Activated naive CD4-positive, alpha-beta T cell treated with anti-CD3 and anti-CD28 coated beads, Interleukin-2, amount 50 U/mL, for 24 hours (primary cell): Measurements from ENCODE around the gene TFDP2.
"Not testable (repeated sequence)": the region's sequence is repeated elsewhere in the genome, so short reads cannot be mapped to it uniquely, and the experiment has no call there.

Source experiments
- H3K27ac Mint-ChIP-seq: one replicate; pipeline ENCODE4 v1.8.0; 2021; ENCODE audit warnings: mild to moderate bottlenecking, mixed read lengths
- H3K27me3 Mint-ChIP-seq: one replicate; pipeline ENCODE4 v1.8.0; 2021; ENCODE audit warnings: mixed read lengths
- H3K36me3 Mint-ChIP-seq: one replicate; pipeline ENCODE4 v1.8.0; 2021; ENCODE audit warnings: mixed read lengths
- H3K4me1 Mint-ChIP-seq: one replicate; pipeline ENCODE4 v1.8.0; 2021; ENCODE audit warnings: mixed read lengths
- H3K4me3 Mint-ChIP-seq: one replicate; pipeline ENCODE4 v1.8.0; 2021; ENCODE audit warnings: mild to moderate bottlenecking, mixed read lengths
- H3K9me3 Mint-ChIP-seq: one replicate; pipeline ENCODE4 v1.8.0; 2021; ENCODE audit warnings: mixed read lengths

TFDP2 gene

DNA sequence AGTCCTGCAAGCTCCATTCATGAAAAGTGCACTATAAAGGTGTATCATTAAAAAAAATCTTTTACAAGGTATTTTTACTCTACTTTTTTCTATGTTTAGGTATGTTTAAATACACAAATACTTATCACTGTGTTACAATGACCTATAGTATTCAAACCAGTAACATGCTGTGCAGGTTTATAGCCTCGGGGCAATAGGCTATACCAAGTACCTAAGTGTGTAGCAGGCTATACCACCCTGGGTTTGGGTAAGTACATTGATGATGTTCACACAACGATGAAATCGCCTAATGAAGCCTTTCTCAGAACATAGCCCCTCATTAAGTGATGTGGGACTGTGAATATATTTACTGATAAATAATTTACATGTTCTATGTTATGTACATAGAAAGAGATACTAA, 168.3 kb downstream of the TFDP2 start:
- Mint-ChIP-seq H3K27me3 (no peaks in the 10 kb centered on the region), H3K9me3 (no peaks in the 10 kb centered on the region), H3K27ac (no peak overlapping the region), H3K36me3 (peaks cover 13% of the 10 kb centered on the region), H3K4me1 (no peaks in the 10 kb centered on the region), H3K4me3 (no peak overlapping the region)

DNA sequence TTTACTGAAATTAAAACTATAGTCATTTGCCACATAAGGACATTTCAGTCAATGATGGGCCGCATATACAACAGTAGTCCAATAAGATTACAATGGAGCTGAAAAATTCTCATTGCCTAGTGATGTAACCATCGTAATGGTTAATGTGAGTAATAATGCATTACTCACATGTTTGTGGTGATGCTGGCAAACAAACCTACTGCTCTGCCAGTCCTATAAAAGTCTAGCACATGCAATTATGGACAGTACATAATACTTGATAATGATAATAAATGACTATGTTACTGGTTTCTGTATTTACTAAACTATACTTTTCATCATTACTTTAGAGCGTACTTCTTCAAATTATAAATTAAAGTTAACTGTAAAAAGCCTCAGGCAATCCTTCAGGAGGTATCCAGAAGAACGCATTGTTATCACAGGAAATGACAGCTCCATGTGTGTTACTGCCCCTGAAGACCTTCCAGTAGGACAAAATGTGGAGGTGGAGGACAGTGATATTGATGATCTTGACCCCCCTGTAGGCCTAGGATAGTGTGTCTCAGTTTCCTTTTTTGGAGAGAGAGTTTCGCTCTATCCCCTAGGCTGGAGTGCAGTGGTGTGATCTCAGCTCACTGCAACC, 170.2 kb downstream of the TFDP2 start:
- H3K27ac Mint-ChIP-seq, result no peak overlapping the region
- no peaks in the 10 kb centered on the region for H3K27me3 Mint-ChIP-seq
- H3K4me3 Mint-ChIP-seq, result no peak overlapping the region
- H3K36me3 Mint-ChIP-seq, result peaks cover 10% of the 10 kb centered on the region
- H3K4me1 Mint-ChIP-seq, result no peaks in the 10 kb centered on the region
- H3K9me3 Mint-ChIP-seq, result no peaks in the 10 kb centered on the region

DNA sequence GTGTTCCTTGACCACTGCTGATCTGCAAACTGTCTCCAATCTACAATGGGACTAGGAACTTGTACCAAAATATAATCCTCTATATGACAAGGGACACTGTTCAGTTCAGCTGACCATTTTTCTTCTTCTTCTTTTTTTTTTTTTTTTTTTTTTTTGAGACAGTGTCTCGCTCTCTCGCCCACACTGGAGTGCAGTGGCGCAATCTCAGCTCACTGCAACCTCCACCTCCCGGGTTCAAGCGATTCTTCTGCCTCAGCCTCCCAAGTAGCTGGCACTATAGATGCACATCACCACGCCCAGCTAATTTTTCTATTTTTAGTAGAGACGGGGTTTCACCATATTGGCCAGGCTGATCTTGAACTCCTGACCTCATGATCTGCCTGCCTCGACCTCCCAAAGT, 174.6 kb downstream of the TFDP2 start:
- not testable (repeated sequence) for H3K4me3 Mint-ChIP-seq, H3K9me3 Mint-ChIP-seq, H3K36me3 Mint-ChIP-seq, H3K4me1 Mint-ChIP-seq, H3K27me3 Mint-ChIP-seq, H3K27ac Mint-ChIP-seq

GRCh38 chr3:141972399-141972798, 176.9 kb downstream of the TFDP2 start:
- no peaks in the 10 kb centered on the region for H3K4me1 Mint-ChIP-seq
- no peaks in the 10 kb centered on the region for H3K27me3 Mint-ChIP-seq
- H3K4me3 Mint-ChIP-seq, result no peak overlapping the region
- H3K9me3 Mint-ChIP-seq, result no peaks in the 10 kb centered on the region
- H3K36me3 Mint-ChIP-seq, result peaks cover 7% of the 10 kb centered on the region
- H3K27ac Mint-ChIP-seq, result no peak overlapping the region

DNA sequence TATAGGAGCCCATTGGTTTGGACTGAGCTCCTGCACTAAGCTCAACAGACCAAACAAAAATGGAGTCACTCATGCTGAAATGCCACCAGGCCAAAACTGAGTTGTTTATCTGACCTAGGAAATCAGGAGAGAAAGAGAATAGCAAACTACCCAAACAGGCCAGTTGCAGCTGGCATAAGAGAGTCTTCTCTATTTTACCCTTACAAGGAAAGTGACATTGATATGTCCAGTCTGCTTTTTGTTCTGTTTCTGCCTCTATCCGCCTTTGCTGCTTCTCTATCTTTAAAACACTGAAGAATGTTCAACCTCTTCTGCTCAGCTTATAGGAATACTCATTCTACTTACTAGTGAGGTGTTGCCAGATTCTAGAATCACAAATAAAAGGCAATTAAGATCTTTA, 177.8 kb downstream of the TFDP2 start:
- Mint-ChIP-seq H3K36me3 (peaks cover 7% of the 10 kb centered on the region), H3K9me3 (no peaks in the 10 kb centered on the region), H3K4me3 (no peak overlapping the region), H3K27ac (no peak overlapping the region), H3K27me3 (no peaks in the 10 kb centered on the region), H3K4me1 (no peaks in the 10 kb centered on the region)

DNA sequence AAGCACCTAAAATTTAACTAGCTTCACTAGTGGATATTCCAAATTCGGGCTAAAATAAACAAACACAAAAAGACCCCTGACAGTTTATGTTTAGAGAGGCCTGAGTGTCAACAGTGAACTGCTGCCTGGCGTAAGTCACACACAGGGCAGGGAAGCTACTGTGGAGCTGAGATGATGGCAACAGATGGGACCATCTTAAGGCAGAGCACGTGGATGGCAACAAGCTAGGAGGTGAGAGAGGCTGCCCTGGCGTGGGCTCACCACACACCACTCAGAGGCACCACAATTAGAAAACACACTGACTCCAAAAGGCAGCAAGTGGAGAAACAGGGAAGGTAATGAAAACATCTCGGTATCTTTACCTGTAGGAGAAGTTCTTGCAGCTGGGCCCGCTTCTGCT, 179.6 kb downstream of the TFDP2 start:
- Mint-ChIP-seq H3K4me3 (no peak overlapping the region), H3K36me3 (peaks cover 3% of the 10 kb centered on the region), H3K4me1 (no peaks in the 10 kb centered on the region), H3K9me3 (no peaks in the 10 kb centered on the region), H3K27me3 (no peaks in the 10 kb centered on the region), H3K27ac (no peak overlapping the region)

DNA sequence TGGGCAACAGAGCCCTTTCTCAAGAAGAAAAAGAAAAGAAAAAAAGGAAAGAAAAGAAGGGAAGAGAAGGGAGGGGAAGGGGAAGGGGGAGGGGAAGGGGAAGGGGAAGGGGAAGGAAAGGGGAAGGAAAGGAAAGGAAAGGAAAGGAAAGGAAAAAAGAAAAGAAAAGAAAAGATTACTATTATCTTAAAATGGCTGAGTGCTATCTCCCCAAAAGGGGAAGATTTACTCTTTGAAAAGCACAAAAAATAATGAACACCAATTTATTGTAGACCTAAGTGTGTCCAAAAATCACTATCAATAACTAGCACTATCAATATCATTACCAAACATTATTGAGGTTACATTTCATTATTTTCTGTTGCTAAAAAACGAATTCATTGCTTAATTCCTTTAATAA, 183.9 kb downstream of the TFDP2 start:
- Mint-ChIP-seq H3K4me1 (no peaks in the 10 kb centered on the region), H3K27ac (no peak overlapping the region), H3K4me3 (no peak overlapping the region), H3K9me3 (no peaks in the 10 kb centered on the region), H3K36me3 (no peaks in the 10 kb centered on the region), H3K27me3 (no peaks in the 10 kb centered on the region)

- H3K36me3 Mint-ChIP-seq, result peaks cover 4% of the 10 kb centered on the region
- H3K27ac Mint-ChIP-seq, result no peak overlapping the region
- H3K9me3 Mint-ChIP-seq, result no peaks in the 10 kb centered on the region
- no peak overlapping the region for H3K4me3 Mint-ChIP-seq
- H3K4me1 Mint-ChIP-seq, result no peaks in the 10 kb centered on the region
- no peaks in the 10 kb centered on the region for H3K27me3 Mint-ChIP-seq
These were observed 186.0 kb downstream of the TFDP2 start for GRCh38 chr3:141963301-141963700.

- H3K36me3 Mint-ChIP-seq, result peaks cover 13% of the 10 kb centered on the region
- H3K27me3 Mint-ChIP-seq, result no peaks in the 10 kb centered on the region
- H3K9me3 Mint-ChIP-seq, result no peaks in the 10 kb centered on the region
- H3K4me1 Mint-ChIP-seq, result no peaks in the 10 kb centered on the region
- H3K27ac Mint-ChIP-seq, result no peak overlapping the region
- no peak overlapping the region for H3K4me3 Mint-ChIP-seq
These were observed 188.6 kb downstream of the TFDP2 start for GRCh38 chr3:141960731-141961130.

DNA sequence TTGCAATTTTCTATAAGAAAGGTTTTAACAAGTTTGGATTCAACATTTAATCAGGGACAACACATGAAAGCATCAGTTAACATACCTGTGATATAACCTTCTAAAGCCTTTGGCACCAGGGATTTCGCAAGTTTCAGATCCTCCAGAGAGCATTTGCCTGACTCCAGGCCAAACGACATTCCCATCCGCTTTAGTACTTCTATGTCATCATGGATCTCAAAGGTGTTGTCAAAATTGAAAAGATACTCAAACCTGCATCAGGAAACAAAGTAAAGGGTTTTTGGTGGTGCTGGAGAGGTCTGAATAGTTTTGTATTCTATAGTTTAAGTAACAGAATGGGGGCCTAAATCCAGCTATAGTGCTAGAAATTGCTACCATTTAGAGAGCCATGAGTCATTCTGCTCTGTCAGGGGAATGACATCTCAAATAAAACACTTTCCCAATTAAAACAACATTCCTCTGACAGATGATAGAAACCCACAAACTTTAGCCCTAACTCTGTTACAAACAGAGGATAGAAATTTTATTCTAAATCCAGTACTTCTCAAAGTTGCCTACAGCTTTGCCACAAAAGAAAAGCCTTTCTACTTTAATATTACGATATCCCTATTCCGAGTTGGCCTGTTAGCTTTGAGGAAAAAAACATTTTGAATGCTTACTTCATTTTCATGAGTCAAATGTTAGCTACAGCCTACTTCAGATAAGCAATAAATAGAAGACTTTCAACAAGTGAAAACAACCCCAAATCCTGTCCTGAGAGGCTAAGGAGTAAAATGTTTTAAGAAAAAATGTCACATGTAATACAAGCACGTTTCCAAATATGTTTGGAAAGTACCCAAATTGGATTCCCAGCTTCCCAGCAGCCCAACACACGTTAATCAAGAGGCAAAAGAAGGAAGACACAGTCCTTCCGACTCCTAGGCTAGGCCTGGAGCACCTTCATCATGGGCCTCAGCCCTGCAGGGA, 189.5 kb downstream of the TFDP2 start:
- peaks cover 4% of the 10 kb centered on the region for H3K4me1 Mint-ChIP-seq
- H3K9me3 Mint-ChIP-seq, result no peaks in the 10 kb centered on the region
- no peak overlapping the region for H3K27ac Mint-ChIP-seq
- H3K27me3 Mint-ChIP-seq, result no peaks in the 10 kb centered on the region
- no peak overlapping the region for H3K4me3 Mint-ChIP-seq
- H3K36me3 Mint-ChIP-seq, result peaks cover 13% of the 10 kb centered on the region

GRCh38 chr3:141955175-141955574, 194.2 kb downstream of the TFDP2 start:
- Mint-ChIP-seq H3K36me3 (peaks cover 19% of the 10 kb centered on the region), H3K4me3 (no peak overlapping the region), H3K27ac (peak overlapping the region; percentile 27), H3K27me3 (no peaks in the 10 kb centered on the region), H3K4me1 (peaks cover 4% of the 10 kb centered on the region), H3K9me3 (no peaks in the 10 kb centered on the region)

GRCh38 chr3:141952611-141953010, 196.7 kb downstream of the TFDP2 start:
- H3K9me3 Mint-ChIP-seq, result no peaks in the 10 kb centered on the region
- H3K4me1 Mint-ChIP-seq, result peaks cover 4% of the 10 kb centered on the region
- no peak overlapping the region for H3K4me3 Mint-ChIP-seq
- no peak overlapping the region for H3K27ac Mint-ChIP-seq
- H3K36me3 Mint-ChIP-seq, result peaks cover 12% of the 10 kb centered on the region
- no peaks in the 10 kb centered on the region for H3K27me3 Mint-ChIP-seq

DNA sequence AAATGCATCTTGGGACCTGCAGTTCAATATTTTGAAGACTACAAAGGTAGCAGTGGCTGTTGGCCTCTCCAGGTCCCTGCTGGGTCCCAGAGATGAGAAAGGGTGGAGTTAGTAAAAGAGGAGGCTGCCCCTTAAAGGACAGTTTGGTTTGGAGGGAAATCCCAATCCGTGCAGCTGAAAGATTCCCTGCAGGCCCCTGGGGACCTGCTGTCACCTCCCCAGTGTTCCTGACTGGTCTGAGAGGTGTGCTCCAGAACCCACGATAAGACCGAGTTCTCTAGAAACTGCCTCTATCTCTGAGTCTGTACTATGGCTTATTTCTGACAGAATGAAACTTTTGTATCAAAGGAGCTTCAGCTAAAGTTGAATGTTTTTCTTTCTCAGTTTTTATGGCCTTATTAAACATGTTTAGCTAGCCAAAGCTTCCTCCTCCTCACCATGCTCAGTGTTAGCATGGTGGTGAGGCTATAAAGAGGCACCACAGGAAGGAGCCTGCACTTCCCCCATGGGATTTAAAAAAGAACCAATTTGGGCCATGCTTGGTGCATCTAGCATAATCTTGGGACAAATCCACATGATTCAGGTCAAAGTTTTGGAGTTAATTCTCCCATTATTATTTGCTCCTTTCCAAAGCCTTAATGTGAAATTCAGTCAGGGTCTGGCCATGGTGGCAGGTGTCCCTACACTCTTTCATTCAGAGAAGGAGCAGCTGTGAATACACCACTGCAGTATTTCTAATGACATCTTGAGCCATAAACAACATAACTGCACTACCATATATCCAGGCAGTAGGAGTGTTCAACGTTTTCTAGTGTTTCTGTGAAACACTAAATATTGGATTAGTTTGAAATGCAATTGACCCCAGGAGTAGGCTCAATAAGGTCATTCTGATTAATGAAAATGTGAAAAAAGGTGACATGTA, 198.5 kb downstream of the TFDP2 start:
- H3K27me3 Mint-ChIP-seq, result no peaks in the 10 kb centered on the region
- no peak overlapping the region for H3K27ac Mint-ChIP-seq
- no peaks in the 10 kb centered on the region for H3K9me3 Mint-ChIP-seq
- H3K4me3 Mint-ChIP-seq, result no peak overlapping the region
- H3K36me3 Mint-ChIP-seq, result peaks cover 7% of the 10 kb centered on the region
- peaks cover 4% of the 10 kb centered on the region for H3K4me1 Mint-ChIP-seq

GRCh38 chr3:141949972-141950371, 199.4 kb downstream of the TFDP2 start:
- Mint-ChIP-seq H3K27ac (no peak overlapping the region), H3K4me3 (no peak overlapping the region), H3K27me3 (no peaks in the 10 kb centered on the region), H3K36me3 (peaks cover 7% of the 10 kb centered on the region), H3K4me1 (peaks cover under 1% of the 10 kb centered on the region), H3K9me3 (no peaks in the 10 kb centered on the region)

GRCh38 chr3:141949399-141949798, 199.9 kb downstream of the TFDP2 start:
- peaks cover 7% of the 10 kb centered on the region for H3K36me3 Mint-ChIP-seq
- no peak overlapping the region for H3K27ac Mint-ChIP-seq
- no peak overlapping the region for H3K4me3 Mint-ChIP-seq
- no peaks in the 10 kb centered on the region for H3K27me3 Mint-ChIP-seq
- H3K9me3 Mint-ChIP-seq, result no peaks in the 10 kb centered on the region
- no peaks in the 10 kb centered on the region for H3K4me1 Mint-ChIP-seq
